ENCODE results near the gene CYB561A3.

CYB561A3 gene

DNA sequence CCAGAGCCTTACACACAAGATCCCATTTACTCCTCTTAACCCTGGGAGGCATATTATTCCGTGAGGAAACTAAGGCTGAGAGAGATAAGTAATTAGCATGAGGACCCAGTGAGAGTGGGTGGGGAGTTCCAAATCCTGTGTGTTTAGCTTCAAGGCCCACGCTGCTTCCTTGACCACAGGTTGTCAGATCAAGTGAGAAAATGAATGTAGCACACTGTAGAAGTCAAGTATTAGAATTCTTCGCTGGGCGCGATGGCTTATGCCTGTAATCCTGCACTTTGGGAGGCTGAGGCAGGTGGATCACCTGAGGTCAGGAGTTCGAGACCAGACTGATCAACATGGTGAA lies 3.8 kb downstream of the CYB561A3 start:
- no peak for DNase-seq (ENCODE audit: low spot score)
- no peak for TF ChIP-seq CTCF (IDR thresholded peaks at IDR 0.05; ENCODE audit: extremely low read depth, missing control alignments)

DNA sequence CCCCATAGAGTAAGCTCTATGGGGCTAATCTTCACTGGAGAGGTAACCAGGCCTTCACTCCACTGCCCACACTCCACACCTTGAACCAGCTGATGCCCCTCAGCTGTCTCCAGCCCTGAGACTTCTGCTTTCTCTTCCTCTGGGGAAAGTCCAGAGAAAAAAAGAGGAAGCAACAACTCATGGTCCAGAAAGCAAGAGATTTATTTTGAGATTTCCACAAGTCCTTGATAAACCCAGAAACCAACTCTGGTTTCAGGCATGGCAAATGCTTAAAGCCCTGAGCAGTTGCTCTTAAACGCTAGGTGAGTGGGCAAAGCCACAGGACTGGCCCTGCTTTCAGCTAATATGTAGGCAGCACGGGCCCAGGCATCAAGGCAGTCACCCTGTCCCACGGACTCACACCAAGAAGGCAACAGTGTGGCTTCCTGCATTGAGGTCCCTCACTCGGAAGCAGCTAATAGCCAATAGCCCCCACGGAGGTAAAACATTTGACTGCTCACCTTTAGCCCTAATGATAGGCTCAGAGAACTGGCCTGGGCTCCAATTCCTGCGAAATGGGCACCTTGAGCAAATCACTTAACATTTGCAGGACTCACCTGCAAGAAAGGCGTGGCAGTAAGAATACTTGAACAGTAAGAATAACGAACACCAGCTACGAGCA lies 4.3 kb downstream of the CYB561A3 start:
- no peak for TF ChIP-seq CTCF (IDR thresholded peaks at IDR 0.05; ENCODE audit: extremely low read depth, missing control alignments)
- DNase-seq (ENCODE audit: low spot score) = peak; percentile 59

GRCh38 chr11:61356706-61357105 lies 5.0 kb downstream of the CYB561A3 start:
- no peak for DNase-seq (ENCODE audit: low spot score)
- TF ChIP-seq CTCF (IDR thresholded peaks at IDR 0.05; ENCODE audit: extremely low read depth, missing control alignments) = no peak

GRCh38 chr11:61354208-61354607 lies 7.5 kb downstream of the CYB561A3 start:
- DNase-seq (ENCODE audit: low spot score) = no peak
- TF ChIP-seq CTCF (IDR thresholded peaks at IDR 0.05; ENCODE audit: extremely low read depth, missing control alignments) = no peak

DNA sequence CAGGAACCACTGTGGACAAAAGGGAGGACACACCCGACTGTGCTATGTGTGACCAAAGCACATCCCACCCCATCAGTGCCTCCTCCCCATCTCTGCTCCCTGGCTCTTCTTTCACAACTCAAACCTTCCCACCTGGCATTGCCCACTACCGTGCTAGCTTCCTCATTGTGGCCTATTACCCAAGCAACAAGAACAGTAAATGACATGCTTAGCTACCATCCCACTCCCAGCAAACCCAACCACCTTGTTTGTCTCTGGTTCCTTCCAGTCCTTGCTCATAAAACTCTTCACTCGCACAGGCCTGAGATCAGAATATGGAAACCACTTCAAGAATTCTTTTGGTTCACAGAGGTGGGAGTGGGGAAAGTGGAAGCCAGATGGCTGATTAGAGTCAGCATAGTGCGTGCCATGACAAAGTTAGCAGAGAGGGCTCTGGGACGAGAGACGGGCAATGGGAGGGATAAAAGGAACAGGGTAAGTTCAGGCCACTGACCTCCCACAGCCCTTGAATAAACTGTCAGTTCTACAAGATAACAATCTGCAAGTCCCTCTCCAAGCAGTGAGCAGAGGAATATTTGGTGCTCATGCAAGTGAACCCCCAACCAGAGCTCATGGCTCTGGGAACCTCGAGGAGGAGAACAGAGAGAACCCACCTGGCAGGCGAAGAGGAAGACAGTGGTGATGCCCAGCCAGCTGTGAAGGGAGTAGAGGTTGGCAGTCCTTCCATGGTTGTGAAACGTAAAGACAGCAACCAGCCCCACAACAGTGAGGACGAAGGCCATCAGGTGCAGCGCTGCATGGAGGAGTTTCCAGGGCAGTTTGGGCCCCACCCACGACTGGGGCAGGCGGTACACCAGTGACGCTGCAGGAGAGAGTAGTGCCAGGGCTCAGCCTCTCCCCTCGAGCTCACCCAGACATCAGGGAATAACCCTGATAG lies 8.3 kb downstream of the CYB561A3 start:
- DNase-seq (ENCODE audit: low spot score) = no peak
- no peak for TF ChIP-seq CTCF (IDR thresholded peaks at IDR 0.05; ENCODE audit: extremely low read depth, missing control alignments)

DNA sequence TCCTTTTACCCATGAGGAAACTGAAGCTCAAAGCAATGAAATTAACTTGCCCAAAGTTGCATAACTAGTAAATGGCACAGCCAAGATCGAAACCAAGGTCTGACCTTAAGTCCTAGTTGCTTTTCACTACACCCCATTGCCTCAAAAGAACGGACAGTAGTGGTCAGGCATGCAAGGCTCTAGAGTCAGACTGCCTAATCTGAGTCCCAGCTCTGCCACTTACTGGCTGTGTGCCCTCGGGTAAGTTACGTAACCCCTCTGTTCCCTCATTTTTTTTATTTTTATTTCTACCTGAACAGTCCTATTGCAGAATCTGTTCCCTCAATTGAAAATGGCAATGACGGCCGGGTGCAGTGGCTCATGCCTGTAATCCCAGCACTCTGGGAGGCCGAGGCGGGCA lies 9.6 kb downstream of the CYB561A3 start:
- DNase-seq (ENCODE audit: low spot score) = no peak
- TF ChIP-seq CTCF (IDR thresholded peaks at IDR 0.05; ENCODE audit: extremely low read depth, missing control alignments) = no peak

GRCh38 chr11:61350803-61351202 lies 10.9 kb downstream of the CYB561A3 start:
- TF ChIP-seq CTCF (IDR thresholded peaks at IDR 0.05; ENCODE audit: extremely low read depth, missing control alignments) = no peak
- DNase-seq (ENCODE audit: low spot score) = no peak

Data from GM20000 (cell line).